GM12878 (cell line): ENCODE results near the gene APCDD1L. TPM values are rescaled to one million over a fixed set of nuclear protein-coding genes. Genes with fewer than 3 reads are reported as not detected.

Experiments
- CHD1 ChIP-seq: IDR thresholded peaks from 2 replicates; pipeline ENCODE4 v1.6.1; 2012; ENCODE audit warnings: low read depth, low read length, improper control_type of control experiment
- CHD2 ChIP-seq: IDR thresholded peaks from 2 replicates; pipeline ENCODE4 v1.6.1; 2011; ENCODE audit warnings: low read depth, low read length, improper control_type of control experiment, borderline replicate concordance
- CREB1 ChIP-seq: IDR thresholded peaks from 2 replicates; pipeline ENCODE4 v1.6.1; 2012; ENCODE audit warnings: low read depth, mild to moderate bottlenecking, inconsistent platforms
- EED ChIP-seq: sonication (generic); IDR thresholded peaks from 2 replicates; pipeline ENCODE4 v1.6.1; 2016; ENCODE audit warnings: antibody characterized with exemption, low read depth
- ESRRA ChIP-seq: IDR thresholded peaks from 2 replicates; pipeline ENCODE4 v1.6.1; 2012; ENCODE audit warnings: mild to moderate bottlenecking, low read length, improper control_type of control experiment
- EZH2 ChIP-seq: IDR thresholded peaks from 2 replicates; pipeline ENCODE4 v1.6.1; 2012; ENCODE audit warnings: low read depth, mild to moderate bottlenecking, control low read depth, inconsistent platforms, low read length, borderline replicate concordance; ENCODE audit not compliant: control insufficient read depth
- FOXM1 ChIP-seq: IDR thresholded peaks from 2 replicates; pipeline ENCODE4 v1.6.1; 2012; ENCODE audit warnings: low read depth, mild to moderate bottlenecking, inconsistent platforms, low read length, moderate library complexity
- GABPA ChIP-seq: IDR thresholded peaks from 2 replicates; pipeline ENCODE4 v1.6.1; 2014; ENCODE audit warnings: antibody characterized with exemption, low read depth, mild to moderate bottlenecking, inconsistent platforms
- HDAC2 ChIP-seq: fragments of 200-600 bp; sonication (generic); IDR thresholded peaks from 2 replicates; pipeline ENCODE4 v1.6.1; 2017
- IKZF2 ChIP-seq, 2 experiments: fragments of 450-650 bp; IDR thresholded peaks; 2 replicates each; pipeline ENCODE4 v1.6.1; 2017; ENCODE audit warnings: mild to moderate bottlenecking in 2 of 2, moderate library complexity in 2 of 2
- NBN ChIP-seq: fragments of 450-650 bp; IDR thresholded peaks from 2 replicates; pipeline ENCODE4 v1.6.1; 2016
- STAT3 ChIP-seq: IDR thresholded peaks from 2 replicates; pipeline ENCODE4 v1.6.1; 2011; ENCODE audit warnings: low read depth, low read length, improper control_type of control experiment
- TBL1XR1 ChIP-seq: IDR thresholded peaks from 2 replicates; pipeline ENCODE4 v1.6.1; 2012; ENCODE audit warnings: low read depth, low read length, improper control_type of control experiment
- ZNF384 ChIP-seq: IDR thresholded peaks from 2 replicates; pipeline ENCODE4 v1.6.1; 2012; ENCODE audit warnings: low read depth, mild to moderate bottlenecking, low read length, improper control_type of control experiment, borderline replicate concordance
- polyA plus RNA-seq, 11 experiments: library from polyadenylated mRNA; depleted of rRNA in 4 of 11; unstranded in 6 of 11; stranded (reverse) in 5 of 11; fragments of >200 nt; fragmentation: Nextera tagmentation in 4 of 11; fragmentation: Illumina TruSeq in 1 of 11; extraction: Ambion mirVana in 4 of 11; extraction: Trizol in 1 of 11; gene quantifications; 1 replicate in 1 of 11; 2 replicates in 10 of 11; pipeline versions ENCODE4 v1.2.1 to v1.2.3, GENCODE V29; 2011 to 2016; ENCODE audit warnings: inconsistent platforms in 2 of 11, missing spikeins in 2 of 11, low read depth in 1 of 11
- total RNA-seq, 4 experiments: library from RNA; depleted of rRNA in 3 of 4; stranded (reverse); fragments of >200 nt in 3 of 4; fragmentation: Illumina TruSeq in 1 of 4; extraction: Trizol in 1 of 4; gene quantifications; 2 replicates each; pipeline versions ENCODE4 v1.2.1 to v1.2.3, GENCODE V29; 2013 to 2021
- TF ChIP-seq, protein P1 (sequence below): fragments of 450-650 bp; IDR thresholded peaks from 2 replicates; pipeline ENCODE4 v1.6.1; 2017; ENCODE audit warnings: borderline replicate concordance
- TF ChIP-seq, protein P2 (sequence below): fragments of 450-650 bp; IDR thresholded peaks from 2 replicates; pipeline ENCODE4 v1.6.1; 2018; ENCODE audit warnings: mild to moderate bottlenecking, low read depth, moderate library complexity; ENCODE audit not compliant: partially characterized antibody
- TF ChIP-seq, protein P3 (sequence below): IDR thresholded peaks from 2 replicates; pipeline ENCODE4 v1.6.1; 2011; ENCODE audit warnings: borderline replicate concordance, low read depth, mild to moderate bottlenecking, moderate library complexity, mixed read lengths, low read length; ENCODE audit not compliant: insufficient read depth; ENCODE audit errors: extremely low read length
- TF ChIP-seq, protein P4 (sequence below): fragments of 450-650 bp; IDR thresholded peaks from 2 replicates; pipeline ENCODE4 v1.6.1; 2017; ENCODE audit warnings: mild to moderate bottlenecking, low read depth, inconsistent platforms; ENCODE audit not compliant: poor library complexity, severe bottlenecking
- TF ChIP-seq, protein P5 (sequence below): fragments of 450-650 bp; formaldehyde crosslinking; IDR thresholded peaks from 2 replicates; pipeline ENCODE4 v1.4.0; 2020; ENCODE audit warnings: mild to moderate bottlenecking, moderate library complexity

APCDD1L gene
- total and polyA plus RNA-seq, 10 of the 15 experiments (the other 5 are each of a cell fraction or from before 2014, with no cell fraction given): 0.14 to 0.50 TPM; not detected in 8

DNA sequence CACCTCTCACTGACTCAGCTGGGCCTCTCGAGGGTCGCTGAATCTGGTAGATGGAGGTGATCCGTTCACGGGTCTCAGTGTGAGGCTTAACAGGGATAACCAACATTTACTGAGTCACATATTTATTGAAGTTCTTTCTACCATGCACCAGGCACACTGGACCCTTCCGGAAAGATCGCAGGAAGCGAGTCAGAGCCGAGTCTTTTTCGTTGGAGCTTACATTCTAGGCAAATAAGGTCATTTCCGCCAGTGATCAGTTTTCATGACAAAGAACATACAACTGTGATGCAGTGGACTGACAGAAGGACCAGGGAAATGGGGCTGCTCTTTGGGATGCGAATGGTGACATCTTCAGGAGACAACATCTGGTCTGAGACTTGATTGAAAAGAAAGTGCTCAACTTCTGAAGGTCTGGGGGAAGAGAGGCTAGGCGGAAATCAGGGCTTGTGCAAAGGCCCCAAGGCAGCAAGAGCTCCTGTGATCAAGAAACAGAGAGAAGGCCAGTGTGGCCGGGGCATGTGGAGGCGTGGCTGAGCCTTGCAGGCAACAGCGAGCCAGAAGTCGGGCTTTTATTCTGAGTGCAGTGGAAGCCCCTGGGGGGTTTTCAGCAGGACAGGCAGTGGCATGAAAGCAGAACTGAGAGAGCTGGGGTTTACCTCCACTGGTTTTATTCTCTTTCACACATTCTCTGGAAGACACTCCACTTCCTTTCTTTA, 56.7 kb downstream of the APCDD1L start (continued):
- TF ChIP-seq EED: peak; percentile 94
- no peak for TF ChIP-seq ESRRA
- TF ChIP-seq, protein P1, sequence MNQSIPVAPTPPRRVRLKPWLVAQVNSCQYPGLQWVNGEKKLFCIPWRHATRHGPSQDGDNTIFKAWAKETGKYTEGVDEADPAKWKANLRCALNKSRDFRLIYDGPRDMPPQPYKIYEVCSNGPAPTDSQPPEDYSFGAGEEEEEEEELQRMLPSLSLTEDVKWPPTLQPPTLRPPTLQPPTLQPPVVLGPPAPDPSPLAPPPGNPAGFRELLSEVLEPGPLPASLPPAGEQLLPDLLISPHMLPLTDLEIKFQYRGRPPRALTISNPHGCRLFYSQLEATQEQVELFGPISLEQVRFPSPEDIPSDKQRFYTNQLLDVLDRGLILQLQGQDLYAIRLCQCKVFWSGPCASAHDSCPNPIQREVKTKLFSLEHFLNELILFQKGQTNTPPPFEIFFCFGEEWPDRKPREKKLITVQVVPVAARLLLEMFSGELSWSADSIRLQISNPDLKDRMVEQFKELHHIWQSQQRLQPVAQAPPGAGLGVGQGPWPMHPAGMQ: no peak
- TF ChIP-seq FOXM1: peak; percentile 86; the same call in 1 of the 2 replicates
- TF ChIP-seq GABPA: no peak; the same call in 1 of the 2 replicates
- no peak for TF ChIP-seq HDAC2
- TF ChIP-seq IKZF2 (IDR thresholded peaks at IDR 0.05): peak; percentile 96
- TF ChIP-seq, protein P2, sequence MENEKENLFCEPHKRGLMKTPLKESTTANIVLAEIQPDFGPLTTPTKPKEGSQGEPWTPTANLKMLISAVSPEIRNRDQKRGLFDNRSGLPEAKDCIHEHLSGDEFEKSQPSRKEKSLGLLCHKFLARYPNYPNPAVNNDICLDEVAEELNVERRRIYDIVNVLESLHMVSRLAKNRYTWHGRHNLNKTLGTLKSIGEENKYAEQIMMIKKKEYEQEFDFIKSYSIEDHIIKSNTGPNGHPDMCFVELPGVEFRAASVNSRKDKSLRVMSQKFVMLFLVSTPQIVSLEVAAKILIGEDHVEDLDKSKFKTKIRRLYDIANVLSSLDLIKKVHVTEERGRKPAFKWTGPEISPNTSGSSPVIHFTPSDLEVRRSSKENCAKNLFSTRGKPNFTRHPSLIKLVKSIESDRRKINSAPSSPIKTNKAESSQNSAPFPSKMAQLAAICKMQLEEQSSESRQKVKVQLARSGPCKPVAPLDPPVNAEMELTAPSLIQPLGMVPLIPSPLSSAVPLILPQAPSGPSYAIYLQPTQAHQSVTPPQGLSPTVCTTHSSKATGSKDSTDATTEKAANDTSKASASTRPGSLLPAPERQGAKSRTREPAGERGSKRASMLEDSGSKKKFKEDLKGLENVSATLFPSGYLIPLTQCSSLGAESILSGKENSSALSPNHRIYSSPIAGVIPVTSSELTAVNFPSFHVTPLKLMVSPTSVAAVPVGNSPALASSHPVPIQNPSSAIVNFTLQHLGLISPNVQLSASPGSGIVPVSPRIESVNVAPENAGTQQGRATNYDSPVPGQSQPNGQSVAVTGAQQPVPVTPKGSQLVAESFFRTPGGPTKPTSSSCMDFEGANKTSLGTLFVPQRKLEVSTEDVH: no peak
- TF ChIP-seq, protein P3, sequence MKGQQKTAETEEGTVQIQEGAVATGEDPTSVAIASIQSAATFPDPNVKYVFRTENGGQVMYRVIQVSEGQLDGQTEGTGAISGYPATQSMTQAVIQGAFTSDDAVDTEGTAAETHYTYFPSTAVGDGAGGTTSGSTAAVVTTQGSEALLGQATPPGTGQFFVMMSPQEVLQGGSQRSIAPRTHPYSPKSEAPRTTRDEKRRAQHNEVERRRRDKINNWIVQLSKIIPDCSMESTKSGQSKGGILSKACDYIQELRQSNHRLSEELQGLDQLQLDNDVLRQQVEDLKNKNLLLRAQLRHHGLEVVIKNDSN: no peak
- TF ChIP-seq NBN: peak; percentile 86; the same call in 1 of the 2 replicates
- TF ChIP-seq, protein P4, sequence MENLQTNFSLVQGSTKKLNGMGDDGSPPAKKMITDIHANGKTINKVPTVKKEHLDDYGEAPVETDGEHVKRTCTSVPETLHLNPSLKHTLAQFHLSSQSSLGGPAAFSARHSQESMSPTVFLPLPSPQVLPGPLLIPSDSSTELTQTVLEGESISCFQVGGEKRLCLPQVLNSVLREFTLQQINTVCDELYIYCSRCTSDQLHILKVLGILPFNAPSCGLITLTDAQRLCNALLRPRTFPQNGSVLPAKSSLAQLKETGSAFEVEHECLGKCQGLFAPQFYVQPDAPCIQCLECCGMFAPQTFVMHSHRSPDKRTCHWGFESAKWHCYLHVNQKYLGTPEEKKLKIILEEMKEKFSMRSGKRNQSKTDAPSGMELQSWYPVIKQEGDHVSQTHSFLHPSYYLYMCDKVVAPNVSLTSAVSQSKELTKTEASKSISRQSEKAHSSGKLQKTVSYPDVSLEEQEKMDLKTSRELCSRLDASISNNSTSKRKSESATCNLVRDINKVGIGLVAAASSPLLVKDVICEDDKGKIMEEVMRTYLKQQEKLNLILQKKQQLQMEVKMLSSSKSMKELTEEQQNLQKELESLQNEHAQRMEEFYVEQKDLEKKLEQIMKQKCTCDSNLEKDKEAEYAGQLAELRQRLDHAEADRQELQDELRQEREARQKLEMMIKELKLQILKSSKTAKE: peak; percentile 92
- TF ChIP-seq, protein P5, sequence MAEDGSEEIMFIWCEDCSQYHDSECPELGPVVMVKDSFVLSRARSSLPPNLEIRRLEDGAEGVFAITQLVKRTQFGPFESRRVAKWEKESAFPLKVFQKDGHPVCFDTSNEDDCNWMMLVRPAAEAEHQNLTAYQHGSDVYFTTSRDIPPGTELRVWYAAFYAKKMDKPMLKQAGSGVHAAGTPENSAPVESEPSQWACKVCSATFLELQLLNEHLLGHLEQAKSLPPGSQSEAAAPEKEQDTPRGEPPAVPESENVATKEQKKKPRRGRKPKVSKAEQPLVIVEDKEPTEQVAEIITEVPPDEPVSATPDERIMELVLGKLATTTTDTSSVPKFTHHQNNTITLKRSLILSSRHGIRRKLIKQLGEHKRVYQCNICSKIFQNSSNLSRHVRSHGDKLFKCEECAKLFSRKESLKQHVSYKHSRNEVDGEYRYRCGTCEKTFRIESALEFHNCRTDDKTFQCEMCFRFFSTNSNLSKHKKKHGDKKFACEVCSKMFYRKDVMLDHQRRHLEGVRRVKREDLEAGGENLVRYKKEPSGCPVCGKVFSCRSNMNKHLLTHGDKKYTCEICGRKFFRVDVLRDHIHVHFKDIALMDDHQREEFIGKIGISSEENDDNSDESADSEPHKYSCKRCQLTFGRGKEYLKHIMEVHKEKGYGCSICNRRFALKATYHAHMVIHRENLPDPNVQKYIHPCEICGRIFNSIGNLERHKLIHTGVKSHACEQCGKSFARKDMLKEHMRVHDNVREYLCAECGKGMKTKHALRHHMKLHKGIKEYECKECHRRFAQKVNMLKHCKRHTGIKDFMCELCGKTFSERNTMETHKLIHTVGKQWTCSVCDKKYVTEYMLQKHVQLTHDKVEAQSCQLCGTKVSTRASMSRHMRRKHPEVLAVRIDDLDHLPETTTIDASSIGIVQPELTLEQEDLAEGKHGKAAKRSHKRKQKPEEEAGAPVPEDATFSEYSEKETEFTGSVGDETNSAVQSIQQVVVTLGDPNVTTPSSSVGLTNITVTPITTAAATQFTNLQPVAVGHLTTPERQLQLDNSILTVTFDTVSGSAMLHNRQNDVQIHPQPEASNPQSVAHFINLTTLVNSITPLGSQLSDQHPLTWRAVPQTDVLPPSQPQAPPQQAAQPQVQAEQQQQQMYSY (CRISPR knock-in tag): no peak
- no peak for TF ChIP-seq ZNF384
- TF ChIP-seq CREB1: peak; percentile 80
- peak; percentile 73; the same call in 1 of the 2 replicates for TF ChIP-seq CHD2
- TF ChIP-seq CHD1: no peak
- no peak for TF ChIP-seq EZH2
- TF ChIP-seq TBL1XR1: peak; percentile 93
- TF ChIP-seq STAT3: 0 out of 2 replicates have a peak, but pooled peaks have one; percentile 15
